H1 (cell line): Measurements from ENCODE around the gene C16orf89. TPM values are rescaled to one million over a fixed set of nuclear protein-coding genes. Genes with fewer than 3 reads are reported as not detected.
"Not testable (repeated sequence)": the region's sequence is repeated elsewhere in the genome, so short reads cannot be mapped to it uniquely, and the experiment has no call there.

Experiments used
- CTCF ChIA-PET: fragments of 300-600 bp; sonication (Branson Sonifier 250); formaldehyde crosslinking; loops from one replicate; lab custom pipeline; 2021; ENCODE audit not compliant: partially characterized antibody; lab: Charles Lee
- POLR2A ChIA-PET: fragments of 300-600 bp; sonication (Branson Sonifier 250); formaldehyde crosslinking; loops from one replicate; lab custom pipeline; 2021; ENCODE audit warnings: inconsistent platforms; ENCODE audit not compliant: partially characterized antibody; lab: Charles Lee
- DNase-seq, 2 experiments: peaks; one replicate each; pipeline versions ENCODE4 v3.0.0 to v3.0.0-alpha.2; 2010 to 2022; ENCODE audit warnings: low spot score in 2 of 2, low read depth in 1 of 2, mixed read lengths in 1 of 2
- FAIRE-seq: peaks from 2 replicates; lab custom pipeline; 2011; peaks lifted over from hg19 to GRCh38; lab: Jason Lieb, UNC
- H2AFZ ChIP-seq: 2 replicates; pipeline ENCODE4 v1.8.1; 2012; ENCODE audit warnings: low read length, inconsistent platforms
- H2AK5ac ChIP-seq: 2 replicates; pipeline ENCODE4 v1.6.1; 2013; ENCODE audit warnings: low read depth, low read length
- H2BK120ac ChIP-seq: replicated peaks from 2 replicates; pipeline ENCODE3; 2013; ENCODE audit warnings: low read depth, low read length, inconsistent platforms
- H2BK12ac ChIP-seq: 2 replicates; pipeline ENCODE4 v1.6.1; 2013; ENCODE audit warnings: low read depth, low read length
- H2BK15ac ChIP-seq: 2 replicates; pipeline ENCODE4 v1.6.1; 2013; ENCODE audit warnings: low read length
- H2BK20ac ChIP-seq: 2 replicates; pipeline ENCODE4 v1.6.1; 2013; ENCODE audit warnings: low read length
- H2BK5ac ChIP-seq: 2 replicates; pipeline ENCODE4 v1.6.1; 2013; ENCODE audit warnings: low read depth, low read length
- H3K14ac ChIP-seq: 2 replicates; pipeline ENCODE4 v1.6.1; 2013; ENCODE audit warnings: inconsistent platforms; ENCODE audit not compliant: insufficient read length
- H3K18ac ChIP-seq: 2 replicates; pipeline ENCODE4 v1.6.1; 2013; ENCODE audit warnings: low read length; ENCODE audit errors: extremely low read depth
- H3K23ac ChIP-seq: 2 replicates; pipeline ENCODE4 v1.6.1; 2013; ENCODE audit warnings: inconsistent platforms; ENCODE audit not compliant: insufficient read length
- H3K23me2 ChIP-seq: 2 replicates; pipeline ENCODE4 v1.6.1; 2013; ENCODE audit warnings: low read depth, low read length
- H3K27ac ChIP-seq: 2 replicates; pipeline ENCODE4 v1.6.1; 2011; ENCODE audit warnings: low read depth, low read length, inconsistent platforms
- H3K27me3 ChIP-seq, 4 experiments: replicated peaks in 1 of 4; 1 replicate in 1 of 4; 2 replicates in 3 of 4; pipeline versions ENCODE4 v1.6.1 to v1.8.1; 2011 to 2013; ENCODE audit warnings: low read length in 3 of 4, mild to moderate bottlenecking in 3 of 4, inconsistent platforms in 2 of 4, mixed read lengths in 2 of 4, moderate library complexity in 1 of 4; ENCODE audit not compliant: control insufficient read depth in 3 of 4, insufficient read depth in 3 of 4; ENCODE audit errors: extremely low read depth in 1 of 4
- H3K36me3 ChIP-seq, 4 experiments: 2 replicates each; pipeline versions ENCODE4 v1.6.1 to v1.8.1; 2011 to 2013; ENCODE audit warnings: mild to moderate bottlenecking in 4 of 4, low read length in 3 of 4, moderate library complexity in 2 of 4, control low read depth in 1 of 4, inconsistent platforms in 1 of 4; ENCODE audit not compliant: insufficient read depth in 4 of 4, control insufficient read depth in 2 of 4
- H3K4ac ChIP-seq: replicated peaks from 2 replicates; pipeline ENCODE3; 2013; ENCODE audit warnings: low read length, low read depth, mixed read lengths, inconsistent platforms; ENCODE audit not compliant: insufficient read length
- H3K4me1 ChIP-seq, 4 experiments: replicated peaks in 1 of 4; 1 replicate in 1 of 4; 2 replicates in 3 of 4; pipeline versions ENCODE4 v1.6.1 to v1.8.1; 2011 to 2013; ENCODE audit warnings: low read length in 3 of 4, inconsistent platforms in 2 of 4, mixed read lengths in 1 of 4; ENCODE audit not compliant: insufficient read depth in 4 of 4, control insufficient read depth in 3 of 4
- H3K4me2 ChIP-seq, 2 experiments: 2 replicates each; pipeline versions ENCODE4 v1.6.1 to v1.8.1; 2011 to 2013; ENCODE audit warnings: low read depth in 2 of 2, low read length in 2 of 2, control low read depth in 1 of 2, inconsistent platforms in 1 of 2, mild to moderate bottlenecking in 1 of 2; ENCODE audit not compliant: insufficient read depth in 1 of 2
- H3K4me3 ChIP-seq, 4 experiments: fragments of 200-600, 300-600 bp in 1 of 4; sonication (generic), shearing (Covaris generic), sonication (Bioruptor Twin) in 1 of 4; 2 replicates each; pipeline versions ENCODE4 v1.5.1 to v1.8.1; 2011 to 2016; ENCODE audit warnings: low read length in 4 of 4, low read depth in 3 of 4, control low read depth in 2 of 4, inconsistent platforms in 2 of 4, mild to moderate bottlenecking in 2 of 4, mixed read lengths in 1 of 4, moderate library complexity in 1 of 4; ENCODE audit not compliant: insufficient read depth in 2 of 4; ENCODE audit errors: extremely low read depth in 1 of 4
- H3K56ac ChIP-seq: replicated peaks from 2 replicates; pipeline ENCODE3; 2013; ENCODE audit warnings: low read depth, mild to moderate bottlenecking, mixed read lengths, low read length, inconsistent platforms; ENCODE audit not compliant: insufficient read length
- H3K79me1 ChIP-seq: 2 replicates; pipeline ENCODE4 v1.6.1; 2013; ENCODE audit warnings: low read depth, low read length, control low read depth
- H3K79me2 ChIP-seq, 2 experiments: 2 replicates each; pipeline versions ENCODE4 v1.6.1 to v1.8.1; 2012 to 2013; ENCODE audit warnings: low read length in 2 of 2, mild to moderate bottlenecking in 2 of 2, inconsistent platforms in 1 of 2; ENCODE audit not compliant: insufficient read depth in 2 of 2, control insufficient read depth in 1 of 2
- H3K9ac ChIP-seq, 4 experiments: replicated peaks in 1 of 4; 1 replicate in 1 of 4; 2 replicates in 3 of 4; pipeline versions ENCODE4 v1.6.1 to v1.8.1; 2011 to 2013; ENCODE audit warnings: low read depth in 3 of 4, low read length in 3 of 4, control low read depth in 2 of 4, mild to moderate bottlenecking in 2 of 4, moderate library complexity in 2 of 4, inconsistent platforms in 1 of 4; ENCODE audit errors: extremely low read depth in 1 of 4
- H3K9me3 ChIP-seq, 2 experiments: 2 replicates each; pipeline versions ENCODE4 v1.6.1 to v1.8.1; 2012 to 2013; ENCODE audit warnings: mild to moderate bottlenecking in 2 of 2, moderate library complexity in 2 of 2, control low read depth in 1 of 2, inconsistent platforms in 1 of 2, low read depth in 1 of 2, low read length in 1 of 2, mixed read lengths in 1 of 2; ENCODE audit not compliant: insufficient read depth in 2 of 2
- H4K20me1 ChIP-seq, 2 experiments: replicated peaks in 1 of 2; 2 replicates each; pipeline versions ENCODE3 to v1.8.1; 2011 to 2013; ENCODE audit warnings: inconsistent platforms in 2 of 2, low read length in 2 of 2, mild to moderate bottlenecking in 1 of 2; ENCODE audit not compliant: insufficient read depth in 2 of 2, control insufficient read depth in 1 of 2
- H4K5ac ChIP-seq: 2 replicates; pipeline ENCODE4 v1.6.1; 2013; ENCODE audit warnings: low read length, low read depth, mixed read lengths, inconsistent platforms; ENCODE audit not compliant: insufficient read length
- H4K8ac ChIP-seq: 2 replicates; pipeline ENCODE4 v1.8.0; 2013; ENCODE audit warnings: mild to moderate bottlenecking, moderate library complexity, low read length, inconsistent platforms; ENCODE audit not compliant: insufficient read depth; ENCODE audit errors: extremely low read depth
- H4K91ac ChIP-seq: replicated peaks from 2 replicates; pipeline ENCODE3; 2013; ENCODE audit warnings: low read length, mixed read lengths, inconsistent platforms; ENCODE audit not compliant: insufficient read length
- WGBS, 2 experiments: shearing (Covaris generic) in 1 of 2; methylation state at CpG; one replicate each; pipeline versions ENCODE4 v1.1.6 to v1.1.7; 2013 to 2015; ENCODE audit warnings: low lambda C conversion rate in 2 of 2, mixed read lengths in 2 of 2, inconsistent platforms in 1 of 2, low coverage in 1 of 2, missing lambda C conversion rate in 1 of 2; ENCODE audit not compliant: insufficient replicate concordance in 2 of 2, insufficient coverage in 1 of 2, insufficient read length in 1 of 2; ENCODE audit errors: extremely low coverage in 1 of 2, missing lambda C conversion rate in 1 of 2; 5-methylcytosine and 5-hydroxymethylcytosine counted together
- polyA plus RNA-seq, 7 experiments: library from polyadenylated mRNA; depleted of rRNA in 3 of 7; stranded (reverse) in 5 of 7; unstranded in 2 of 7; fragments of >200 nt in 5 of 7; fragments of 200-250 nt in 2 of 7; gene quantifications; 1 replicate in 5 of 7; 2 replicates in 1 of 7; 4 replicates in 1 of 7; pipeline versions ENCODE4 v1.2.1 to v1.2.3, GENCODE V29; 2011 to 2013; ENCODE audit warnings: missing spikeins in 2 of 7, mixed read lengths in 2 of 7
- total RNA-seq: library from RNA; stranded (reverse); fragmentation: NEBNext Ultra II Directional; extraction: Animal tissue kit (Norgen Biotek cat#: 25700); gene quantifications from 2 replicates; pipeline ENCODE4 v1.2.1, GENCODE V29; 2021

The C16orf89 gene
- total and polyA plus RNA-seq, 2 of the 8 experiments (the other 6 are each of a cell fraction or from before 2014, with no cell fraction given): 6.7 to 9.9 TPM

GRCh38 chr16:5084099-5084731 lies 18.5 kb upstream of the C16orf89 start:
- H3K9ac ChIP-seq, H2AK5ac ChIP-seq, H4K91ac ChIP-seq, H3K23me2 ChIP-seq, H3K23ac ChIP-seq, H3K14ac ChIP-seq, H3K79me1 ChIP-seq, DNase-seq, H3K4me3 ChIP-seq, H2AFZ ChIP-seq, H4K8ac ChIP-seq, H2BK120ac ChIP-seq, H2BK15ac ChIP-seq, H2BK12ac ChIP-seq, H2BK20ac ChIP-seq, H4K20me1 ChIP-seq, H4K5ac ChIP-seq, H3K27me3 ChIP-seq, FAIRE-seq, H2BK5ac ChIP-seq, H3K18ac ChIP-seq, H3K27ac ChIP-seq, H3K56ac ChIP-seq, H3K9me3 ChIP-seq, H3K4ac ChIP-seq, H3K79me2 ChIP-seq, H3K4me1 ChIP-seq, H3K4me2 ChIP-seq: not testable (repeated sequence)
- H3K36me3 ChIP-seq: peaks cover 0 to 23% (median 5%) of the 10 kb centered on the region in 4 experiments; a peak in 3 of 8 replicates
- WGBS, 2 experiments: 72% methylated on average over 11 of the region's 11 CpGs; no CpG with 5 or more reads in 1 of the 2 experiments
- ChIA-PET POLR2A (interaction anchor here (1.0 to 1.6 kb wide), 3 partner anchors 12 to 115 kb away, joined by 3 read pairs; partner anchors contain the start of gene ALG1), CTCF (interaction anchor here (0.7 to 27.9 kb wide), 9 partner anchors 9 to 559 kb away, joined by 3 to 625 read pairs (median 5); partner anchors contain the start of genes ALG1 and C16orf89)
